GM21576 (cell line): ENCODE measurements around the gene VPS9D1.
"Not testable (repeated sequence)": the region's sequence is repeated elsewhere in the genome, so short reads cannot be mapped to it uniquely, and the experiment has no call there.

Experiments used
- ATAC-seq: cut with Tn5 transposase; IDR thresholded peaks from one replicate; pipeline ENCODE4 v1.9.1; 2021; ENCODE audit warnings: mild to moderate bottlenecking, moderate library complexity; ENCODE audit not compliant: unreplicated experiment

VPS9D1 gene

GRCh38 chr16:89710709-89711564 is 9.8 kb downstream of the VPS9D1 start:
- ATAC-seq: no peak

DNA sequence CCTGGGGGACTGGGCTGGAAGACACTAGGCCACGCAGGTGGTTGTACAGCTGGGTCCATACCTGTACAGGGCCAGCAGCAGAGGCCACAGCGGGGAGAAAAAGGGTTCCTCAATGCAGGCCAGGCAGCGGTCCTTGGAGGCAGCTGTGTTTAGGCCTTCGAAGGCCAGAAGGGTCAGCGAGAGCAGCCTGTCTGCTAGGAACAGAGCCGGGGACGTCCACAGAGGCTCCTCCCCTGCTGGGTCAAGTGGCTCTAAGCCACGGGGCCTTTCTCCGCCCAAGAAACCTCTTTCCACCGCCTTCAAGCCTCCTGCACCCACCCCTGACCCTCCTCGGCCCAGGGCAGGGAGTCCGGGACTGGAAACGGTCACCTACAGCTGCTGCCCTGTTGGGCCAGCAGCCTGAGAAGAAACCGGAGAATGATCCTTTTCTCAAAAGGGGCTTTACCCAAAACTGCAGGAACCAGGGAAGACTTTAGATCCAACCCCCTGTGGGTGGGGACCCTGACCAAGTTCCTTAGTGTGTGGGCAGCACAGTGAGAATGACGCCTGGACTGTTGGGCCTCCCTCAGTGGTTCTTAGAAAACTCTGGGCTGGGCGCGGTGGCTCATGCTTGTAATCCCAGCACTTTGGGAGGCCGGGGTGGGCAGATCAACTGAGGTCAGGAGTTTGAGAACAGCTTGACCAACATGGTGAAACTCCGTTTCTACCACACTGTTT is 10.8 kb downstream of the VPS9D1 start:
- ATAC-seq: no peak

- no peak for ATAC-seq
Observed at GRCh38 chr16:89709166-89709565, 11.5 kb downstream of the VPS9D1 start.

GRCh38 chr16:89708481-89708931 is 12.2 kb downstream of the VPS9D1 start:
- no peak for ATAC-seq

DNA sequence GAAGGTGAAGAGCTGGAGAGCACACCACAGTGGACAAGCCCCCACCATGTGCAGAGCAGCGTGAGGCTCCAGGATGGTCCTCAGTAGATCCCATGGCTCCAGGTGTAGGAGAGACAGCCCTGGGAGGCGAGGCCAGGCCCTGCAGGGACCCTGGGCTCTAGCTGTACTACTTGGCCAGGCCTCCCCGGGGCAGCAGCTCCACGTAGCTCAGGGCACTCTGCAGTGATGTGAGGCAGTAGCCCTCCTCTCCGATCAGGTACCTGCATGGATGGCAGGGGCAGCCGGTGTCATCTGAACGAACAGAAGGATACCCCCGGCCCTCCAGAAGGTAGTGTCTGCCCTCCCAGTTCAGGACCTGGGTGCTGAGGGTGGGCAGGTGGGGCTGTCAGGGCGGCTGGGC is 13.0 kb downstream of the VPS9D1 start:
- no peak for ATAC-seq

- no peak for ATAC-seq
Observed at GRCh38 chr16:89706518-89707260, 14.0 kb downstream of the VPS9D1 start.

GRCh38 chr16:89705006-89705405 is 15.7 kb downstream of the VPS9D1 start:
- ATAC-seq: no peak

GRCh38 chr16:89704281-89704680 is 16.4 kb downstream of the VPS9D1 start:
- ATAC-seq: no peak

GRCh38 chr16:89701425-89702406 is 19.0 kb downstream of the VPS9D1 start, which contains the start of gene SPATA2L:
Gene SPATA2L (minus strand): TSS chr16:89701705. CDS start chr16:89701232, 473 bp downstream.
- ATAC-seq: peak; percentile 58

GRCh38 chr16:89700649-89701424 is 19.9 kb downstream of the VPS9D1 start:
- no peak for ATAC-seq

- ATAC-seq: peak; percentile 44
Observed at GRCh38 chr16:89700100-89700648, 20.5 kb downstream of the VPS9D1 start.

DNA sequence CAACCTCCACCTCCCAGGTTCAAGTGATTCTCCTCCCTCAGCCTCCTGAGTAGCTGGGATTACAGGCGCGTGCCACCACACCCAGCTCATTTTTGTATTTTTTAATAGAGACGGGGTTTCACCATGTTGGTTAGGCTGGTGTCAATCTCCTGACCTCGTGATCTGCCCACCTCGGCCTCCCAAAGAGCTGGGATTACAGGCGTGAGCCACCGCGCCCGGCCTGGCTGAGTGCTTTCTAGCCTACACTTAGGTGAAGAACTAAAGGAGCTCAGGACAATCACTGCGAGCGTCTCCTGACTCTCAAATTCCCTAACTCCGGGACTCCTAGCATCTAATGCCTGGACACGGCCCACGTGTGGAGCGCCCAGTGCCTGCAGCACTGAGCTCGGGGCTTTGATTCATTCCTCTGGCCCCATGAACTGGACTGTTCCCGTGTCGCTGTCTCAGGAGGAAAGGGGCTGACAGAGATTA is 21.0 kb downstream of the VPS9D1 start:
- not testable (repeated sequence) for ATAC-seq

DNA sequence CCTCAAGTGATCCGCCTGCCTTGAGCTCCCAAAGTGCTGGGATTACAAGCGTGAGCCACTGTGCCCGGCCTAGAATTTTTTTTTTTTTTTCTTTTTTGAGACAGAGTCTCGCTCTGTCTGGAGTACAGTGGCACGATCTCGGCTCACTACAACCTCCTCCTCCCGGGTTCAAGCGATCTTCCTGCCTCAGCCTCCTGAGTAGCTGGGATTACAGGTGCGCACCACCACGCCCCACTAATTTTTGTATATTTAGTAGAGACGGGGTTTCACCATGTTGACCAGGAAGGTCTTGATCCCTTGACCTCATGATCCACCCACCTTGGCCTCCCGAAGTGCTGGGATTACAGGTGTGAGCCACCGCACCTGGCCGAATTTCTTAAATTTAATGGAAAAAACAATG is 22.0 kb downstream of the VPS9D1 start:
- not testable (repeated sequence) for ATAC-seq

DNA sequence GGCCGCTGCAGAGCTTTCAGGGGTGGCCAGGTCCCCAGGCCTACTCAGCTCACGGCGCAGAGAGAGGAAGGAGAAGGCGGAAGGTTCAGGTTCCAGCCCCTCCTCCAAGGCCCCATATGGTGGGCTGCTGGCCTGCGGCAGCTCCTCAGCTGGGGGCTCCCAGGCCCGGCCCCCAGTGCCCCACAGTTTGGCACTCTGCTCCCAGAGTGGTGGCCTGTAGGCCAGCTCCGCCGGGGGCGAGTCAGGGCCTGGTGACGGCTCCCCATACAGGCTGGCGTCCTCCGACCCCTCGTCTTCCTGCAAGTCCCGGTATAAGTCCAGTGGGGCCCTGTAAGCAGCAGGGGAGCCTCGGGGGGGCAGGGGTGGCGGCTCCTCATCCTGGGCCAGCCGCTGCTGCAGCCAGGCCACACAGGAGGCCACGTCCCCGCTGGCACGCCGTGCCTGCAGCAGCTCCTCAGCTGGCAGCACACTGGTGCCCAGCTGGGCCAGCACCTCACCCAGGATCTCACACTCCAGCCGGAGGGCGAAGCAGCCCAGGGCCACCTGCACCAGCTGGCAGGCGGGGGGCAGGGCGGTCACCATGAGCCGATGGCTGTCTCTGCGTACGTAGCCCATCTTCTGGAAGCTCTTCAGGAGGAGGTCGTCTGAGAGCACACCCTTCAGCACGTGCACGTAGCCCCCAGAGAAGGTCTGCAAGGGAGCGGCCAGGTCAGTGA is 22.9 kb downstream of the VPS9D1 start:
- ATAC-seq: no peak

DNA sequence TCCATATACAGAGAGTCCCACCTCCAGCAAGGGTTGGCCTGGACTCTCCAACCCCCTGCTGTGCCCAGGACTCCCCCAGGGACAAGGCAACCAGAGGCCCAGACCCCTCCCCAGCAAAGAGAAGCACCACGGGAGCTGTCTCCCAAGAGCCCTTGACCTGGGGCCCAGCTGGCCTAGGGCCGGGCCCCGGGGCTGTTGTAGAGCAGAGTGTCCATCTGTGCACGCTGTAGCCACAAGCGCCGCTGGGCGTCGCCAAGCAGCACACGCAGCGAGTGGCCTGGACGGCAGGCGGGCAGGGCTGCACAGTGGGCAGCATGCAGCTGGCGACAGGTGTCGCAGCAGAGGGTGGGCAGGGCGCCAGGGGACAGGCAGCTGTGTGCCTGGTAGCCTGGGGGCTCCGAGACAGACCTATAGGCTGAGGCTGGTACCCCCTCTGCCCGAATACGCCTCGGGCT is 23.5 kb downstream of the VPS9D1 start:
- ATAC-seq: no peak

GRCh38 chr16:89696670-89697128 is 24.0 kb downstream of the VPS9D1 start:
- ATAC-seq: no peak

GRCh38 chr16:89695875-89696669 is 24.6 kb downstream of the VPS9D1 start:
- ATAC-seq: no peak
